ENCODE data around the gene TRIO. TPM values are rescaled to one million over a fixed set of nuclear protein-coding genes. Genes with fewer than 3 reads are reported as not detected.

Gene TRIO
- total and polyA plus RNA-seq, 4 experiments from 2014 or later: 0.09 to 11.5 (median 9.7) TPM; not detected in 1

DNA sequence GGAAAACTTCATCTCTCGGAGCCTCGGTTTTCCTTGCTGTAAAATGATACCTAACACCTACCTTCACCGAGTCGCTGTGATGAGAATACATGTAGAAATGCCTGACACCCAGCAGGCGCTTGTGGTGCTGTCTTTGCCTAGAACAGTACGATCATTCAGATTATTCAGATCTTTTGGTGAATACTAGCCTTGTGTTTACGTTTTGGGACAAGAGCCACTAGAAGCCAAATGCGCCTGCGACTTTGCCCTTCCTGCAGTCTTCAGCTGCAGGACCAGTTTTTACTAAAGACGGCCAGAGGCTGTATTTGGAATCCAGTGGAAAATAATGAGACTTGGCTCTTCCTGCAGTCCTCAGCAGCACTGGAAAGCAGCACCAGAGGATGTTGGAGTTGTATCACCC lies 189.6 kb downstream of the TRIO start:
- Histone ChIP-seq H3K36me3 (ENCODE audit: insufficient read depth, low read length) (no peaks in the 10 kb centered on the region), H3K27ac (ENCODE audit: low read depth, low read length) (no peak overlapping the region), H3K4me3 (ENCODE audit: low read length in 2 of 2) (no peak overlapping the region), H3K9me3 (ENCODE audit: control insufficient read depth in 1 of 2, low read length in 2 of 2) (no peaks in the 10 kb centered on the region), H3K27me3 (ENCODE audit: insufficient read depth, low read length) (no peaks in the 10 kb centered on the region), H3K4me1 (ENCODE audit: insufficient read depth, low read length) (no peaks in the 10 kb centered on the region)
- intact Hi-C loops (cut with micrococcal nuclease): no loop called here
- ChIA-PET POLR2A (ENCODE audit: partially characterized antibody) (no interaction called here), CTCF (ENCODE audit: partially characterized antibody) (no interaction called here)
- Mint-ChIP-seq H3K27ac (no peak overlapping the region), H3K36me3 (no peaks in the 10 kb centered on the region), H3K4me1 (peaks cover 0 to 4% (median 2%) of the 10 kb centered on the region in 4 donors), H3K9me3 (peaks cover 0 to 2% (median 0%) of the 10 kb centered on the region in 8 donors), H3K27me3 (peaks cover 1 to 5% of the 10 kb centered on the region in 2 donors), H3K4me3 (no peak overlapping the region)
- no peak for DNase-seq

DNA sequence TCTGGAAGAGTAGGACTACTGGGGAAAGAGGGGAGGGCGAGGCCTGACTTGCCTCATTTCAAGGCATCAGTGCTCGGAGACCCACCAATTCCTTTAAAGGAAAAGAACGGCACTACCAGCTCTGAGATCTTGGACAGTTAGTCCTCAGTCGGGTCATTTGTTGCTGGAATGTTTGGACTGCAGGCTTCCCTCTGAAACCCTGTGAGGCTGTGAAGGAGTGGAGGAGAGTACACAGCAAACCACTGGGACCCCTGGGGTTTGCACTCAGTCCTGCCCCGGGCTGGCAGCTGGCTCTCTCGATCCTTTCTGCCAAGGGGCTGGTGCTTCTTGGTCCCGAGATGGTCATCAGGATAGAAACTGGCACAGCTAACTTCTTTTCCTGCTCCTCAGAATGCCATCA lies 194.5 kb downstream of the TRIO start:
- Histone ChIP-seq H3K4me3 (ENCODE audit: low read length in 2 of 2) (no peak overlapping the region), H3K9me3 (ENCODE audit: control insufficient read depth in 1 of 2, low read length in 2 of 2) (no peaks in the 10 kb centered on the region), H3K27me3 (ENCODE audit: insufficient read depth, low read length) (no peaks in the 10 kb centered on the region), H3K27ac (ENCODE audit: low read depth, low read length) (no peak overlapping the region), H3K36me3 (ENCODE audit: insufficient read depth, low read length) (no peaks in the 10 kb centered on the region), H3K4me1 (ENCODE audit: insufficient read depth, low read length) (no peaks in the 10 kb centered on the region)
- intact Hi-C loops (cut with micrococcal nuclease): no loop called here
- CTCF ChIA-PET (ENCODE audit: partially characterized antibody): interaction anchor here (0.6 to 1.5 kb wide), 2 partner anchors 249 to 311 kb away, joined by 3 to 6 read pairs; no protein-coding TSS in a partner anchor
- H3K27me3 Mint-ChIP-seq: peaks cover 4 to 6% of the 10 kb centered on the region in 2 donors
- no peak overlapping the region for H3K4me3 Mint-ChIP-seq
- POLR2A ChIA-PET (ENCODE audit: partially characterized antibody): no interaction called here
- H3K27ac Mint-ChIP-seq: no peak overlapping the region
- H3K36me3 Mint-ChIP-seq: no peaks in the 10 kb centered on the region
- H3K4me1 Mint-ChIP-seq: no peaks in the 10 kb centered on the region
- no peak for DNase-seq
- peaks cover 0 to 2% (median 0%) of the 10 kb centered on the region in 8 donors for H3K9me3 Mint-ChIP-seq

DNA sequence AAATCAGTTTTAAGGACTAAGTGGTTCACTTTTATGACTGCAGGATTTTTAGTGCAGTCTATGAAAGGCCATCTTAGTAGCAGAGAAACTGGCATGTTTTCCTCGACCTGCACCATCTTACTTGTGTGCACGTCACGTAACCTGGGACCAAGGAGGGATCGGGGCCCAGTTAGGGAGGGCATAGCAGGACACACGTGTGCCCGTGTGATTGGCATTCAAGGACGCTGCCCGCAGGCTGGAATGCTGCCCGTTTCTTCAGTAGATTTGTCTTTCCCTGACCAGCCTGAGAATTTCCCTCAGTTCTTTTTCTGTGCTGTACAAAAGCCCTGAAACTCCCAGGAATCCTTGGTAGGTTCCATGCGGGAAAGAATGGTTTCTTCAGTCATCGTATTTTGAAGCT lies 196.3 kb downstream of the TRIO start:
- H3K36me3 ChIP-seq (ENCODE audit: insufficient read depth, low read length): no peaks in the 10 kb centered on the region
- H3K27me3 ChIP-seq (ENCODE audit: insufficient read depth, low read length): no peaks in the 10 kb centered on the region
- H3K4me1 ChIP-seq (ENCODE audit: insufficient read depth, low read length): no peaks in the 10 kb centered on the region
- no peak overlapping the region for H3K27ac ChIP-seq (ENCODE audit: low read depth, low read length)
- Mint-ChIP-seq H3K27me3 (peaks cover 4 to 6% of the 10 kb centered on the region in 2 donors), H3K9me3 (peaks cover 0 to 2% (median 0%) of the 10 kb centered on the region in 8 donors), H3K27ac (no peak overlapping the region), H3K4me1 (no peaks in the 10 kb centered on the region), H3K4me3 (no peak overlapping the region), H3K36me3 (no peaks in the 10 kb centered on the region)
- no peak for DNase-seq
- no peak overlapping the region for H3K4me3 ChIP-seq (ENCODE audit: low read length in 2 of 2)
- ChIA-PET CTCF (ENCODE audit: partially characterized antibody) (interaction anchor here (1.2 to 2.8 kb wide), 2 partner anchors 12 to 18 kb away, joined by 3 to 12 read pairs; no protein-coding TSS in a partner anchor), POLR2A (ENCODE audit: partially characterized antibody) (no interaction called here)
- intact Hi-C loops (cut with micrococcal nuclease): no loop called here
- H3K9me3 ChIP-seq (ENCODE audit: control insufficient read depth in 1 of 2, low read length in 2 of 2): no peaks in the 10 kb centered on the region

DNA sequence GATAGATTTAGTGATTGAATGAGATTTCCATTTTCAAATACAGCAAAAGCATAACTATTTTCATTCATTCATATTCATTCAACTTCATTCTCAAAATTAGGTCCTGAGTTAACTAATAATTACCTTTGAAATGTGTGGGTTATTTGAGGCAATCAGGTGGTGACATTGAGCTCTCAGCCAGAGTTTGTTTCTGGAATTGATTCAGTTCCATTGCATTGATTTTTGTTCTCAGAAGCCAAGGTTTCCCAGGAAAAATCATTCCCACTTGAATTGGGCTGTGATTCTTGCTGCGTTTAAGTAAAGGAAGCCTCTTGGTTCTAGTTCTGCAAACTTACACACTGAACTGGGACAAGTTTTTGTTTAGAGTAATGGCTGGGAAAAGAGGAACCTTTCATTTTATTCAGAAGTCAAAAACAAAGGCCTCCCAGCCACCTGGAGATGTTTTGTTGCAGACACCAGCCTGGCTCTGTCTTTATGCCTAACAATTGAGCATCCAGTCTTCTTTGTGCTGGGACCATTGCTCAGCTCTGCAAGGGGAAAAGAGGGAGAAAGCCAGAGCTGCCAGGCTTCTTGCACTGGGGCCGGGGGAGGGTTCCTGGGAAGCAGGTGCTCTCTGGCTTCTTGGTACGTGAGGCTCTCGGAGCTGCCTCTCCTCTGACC lies 198.6 kb downstream of the TRIO start:
- intact Hi-C loops (cut with micrococcal nuclease): no loop called here
- no peaks in the 10 kb centered on the region for H3K36me3 Mint-ChIP-seq
- H3K9me3 Mint-ChIP-seq: no peaks in the 10 kb centered on the region
- no peak overlapping the region for H3K27ac Mint-ChIP-seq
- H3K36me3 ChIP-seq (ENCODE audit: insufficient read depth, low read length): no peaks in the 10 kb centered on the region
- H3K4me3 Mint-ChIP-seq: no peak overlapping the region
- no peak overlapping the region for H3K4me3 ChIP-seq (ENCODE audit: low read length in 2 of 2)
- H3K9me3 ChIP-seq (ENCODE audit: control insufficient read depth in 1 of 2, low read length in 2 of 2): no peaks in the 10 kb centered on the region
- H3K27me3 Mint-ChIP-seq: peaks cover 3% of the 10 kb centered on the region in 2 donors
- no peaks in the 10 kb centered on the region for H3K27me3 ChIP-seq (ENCODE audit: insufficient read depth, low read length)
- no peaks in the 10 kb centered on the region for H3K4me1 Mint-ChIP-seq
- DNase-seq: no peak
- ChIA-PET CTCF (ENCODE audit: partially characterized antibody) (no interaction called here), POLR2A (ENCODE audit: partially characterized antibody) (no interaction called here)
- no peaks in the 10 kb centered on the region for H3K4me1 ChIP-seq (ENCODE audit: insufficient read depth, low read length)
- no peak overlapping the region for H3K27ac ChIP-seq (ENCODE audit: low read depth, low read length)

DNA sequence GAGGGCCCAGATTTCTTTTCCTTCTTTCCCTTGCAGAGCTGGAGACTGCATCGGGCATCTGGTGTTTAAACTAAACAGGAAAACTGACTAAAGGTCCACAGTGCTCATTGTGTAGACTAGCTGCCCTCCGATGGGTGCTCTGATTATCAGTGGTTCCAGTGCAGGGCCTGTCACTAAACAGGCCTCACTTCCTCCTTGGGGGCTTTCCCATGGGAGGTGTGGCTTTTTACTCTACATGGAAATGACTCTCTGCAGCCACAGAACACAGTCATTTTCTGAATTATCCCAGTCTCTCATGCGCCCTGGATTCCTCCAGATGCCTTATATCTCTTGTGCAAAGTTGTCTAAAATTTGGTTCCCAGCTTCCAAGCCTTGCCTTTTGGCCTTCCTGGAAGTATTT lies 199.2 kb downstream of the TRIO start:
- ChIA-PET POLR2A (ENCODE audit: partially characterized antibody) (no interaction called here), CTCF (ENCODE audit: partially characterized antibody) (no interaction called here)
- Histone ChIP-seq H3K36me3 (ENCODE audit: insufficient read depth, low read length) (no peaks in the 10 kb centered on the region), H3K27me3 (ENCODE audit: insufficient read depth, low read length) (no peaks in the 10 kb centered on the region), H3K9me3 (ENCODE audit: control insufficient read depth in 1 of 2, low read length in 2 of 2) (no peaks in the 10 kb centered on the region), H3K4me1 (ENCODE audit: insufficient read depth, low read length) (no peaks in the 10 kb centered on the region), H3K27ac (ENCODE audit: low read depth, low read length) (no peak overlapping the region), H3K4me3 (ENCODE audit: low read length in 2 of 2) (no peak overlapping the region)
- Mint-ChIP-seq H3K36me3 (no peaks in the 10 kb centered on the region), H3K4me3 (no peak overlapping the region), H3K9me3 (no peaks in the 10 kb centered on the region), H3K27me3 (peaks cover 3% of the 10 kb centered on the region in 2 donors), H3K27ac (no peak overlapping the region), H3K4me1 (no peaks in the 10 kb centered on the region)
- intact Hi-C loops (cut with micrococcal nuclease): no loop called here
- DNase-seq: no peak

DNA sequence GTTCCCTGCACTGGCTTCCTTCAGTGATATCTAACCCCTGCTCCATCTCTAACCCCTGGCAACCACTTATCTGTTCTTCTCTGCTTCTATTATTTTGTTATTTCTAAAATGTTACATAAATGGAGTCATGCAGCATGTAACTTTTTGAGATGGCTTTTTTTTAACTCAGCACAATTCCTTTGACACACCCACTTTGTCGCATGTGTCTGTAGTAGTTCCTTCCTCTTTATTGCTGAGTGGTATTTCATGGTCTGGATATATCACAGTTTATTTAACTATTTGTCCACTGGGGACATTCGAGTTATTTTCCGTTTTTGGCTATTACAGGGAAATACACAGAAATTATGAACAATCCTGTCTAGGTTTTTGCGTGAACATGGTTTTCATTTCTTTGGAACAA lies 200.2 kb downstream of the TRIO start:
- no peak for DNase-seq
- H3K4me3 Mint-ChIP-seq: no peak overlapping the region
- CTCF ChIA-PET (ENCODE audit: partially characterized antibody): no interaction called here
- Histone ChIP-seq H3K4me3 (ENCODE audit: low read length in 2 of 2) (no peak overlapping the region), H3K27ac (ENCODE audit: low read depth, low read length) (no peak overlapping the region), H3K27me3 (ENCODE audit: insufficient read depth, low read length) (no peaks in the 10 kb centered on the region), H3K9me3 (ENCODE audit: control insufficient read depth in 1 of 2, low read length in 2 of 2) (no peaks in the 10 kb centered on the region), H3K36me3 (ENCODE audit: insufficient read depth, low read length) (no peaks in the 10 kb centered on the region), H3K4me1 (ENCODE audit: insufficient read depth, low read length) (no peaks in the 10 kb centered on the region)
- H3K27ac Mint-ChIP-seq: no peak overlapping the region
- H3K9me3 Mint-ChIP-seq: no peaks in the 10 kb centered on the region
- peaks cover 2 to 3% of the 10 kb centered on the region in 2 donors for H3K27me3 Mint-ChIP-seq
- POLR2A ChIA-PET (ENCODE audit: partially characterized antibody): no interaction called here
- H3K4me1 Mint-ChIP-seq: no peaks in the 10 kb centered on the region
- no peaks in the 10 kb centered on the region for H3K36me3 Mint-ChIP-seq
- intact Hi-C loops (cut with micrococcal nuclease): no loop called here

DNA sequence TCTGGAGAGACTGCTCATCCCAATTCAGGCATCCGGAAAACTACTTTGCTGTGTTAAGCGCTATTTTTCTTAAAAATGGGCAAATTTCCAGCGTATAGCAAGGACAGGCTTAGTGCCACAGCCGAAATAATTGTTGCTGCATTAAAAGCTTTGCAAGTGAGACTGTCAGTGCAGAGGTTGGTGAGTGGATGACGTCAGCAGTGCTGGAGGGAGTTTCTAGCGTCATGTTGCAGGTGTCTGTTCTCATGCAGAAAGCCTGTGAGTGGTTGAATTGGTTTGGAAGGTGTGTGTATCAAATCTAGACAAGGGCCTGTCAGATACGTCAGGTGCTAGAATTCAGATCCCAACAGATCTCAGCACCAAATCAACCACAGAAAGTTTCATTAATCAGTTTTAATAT lies 204.4 kb downstream of the TRIO start:
- no peak overlapping the region for H3K4me3 Mint-ChIP-seq
- ChIA-PET CTCF (ENCODE audit: partially characterized antibody) (interaction anchor here (1.3 to 4.9 kb wide), 2 partner anchors 14 to 301 kb away, joined by 3 to 22 read pairs; no protein-coding TSS in a partner anchor), POLR2A (ENCODE audit: partially characterized antibody) (no interaction called here)
- Histone ChIP-seq H3K4me3 (ENCODE audit: low read length in 2 of 2) (no peak overlapping the region), H3K9me3 (ENCODE audit: control insufficient read depth in 1 of 2, low read length in 2 of 2) (no peaks in the 10 kb centered on the region), H3K27ac (ENCODE audit: low read depth, low read length) (no peak overlapping the region), H3K27me3 (ENCODE audit: insufficient read depth, low read length) (no peaks in the 10 kb centered on the region), H3K36me3 (ENCODE audit: insufficient read depth, low read length) (no peaks in the 10 kb centered on the region), H3K4me1 (ENCODE audit: insufficient read depth, low read length) (no peaks in the 10 kb centered on the region)
- no peaks in the 10 kb centered on the region for H3K9me3 Mint-ChIP-seq
- no peaks in the 10 kb centered on the region for H3K36me3 Mint-ChIP-seq
- no peak for DNase-seq
- intact Hi-C loops (cut with micrococcal nuclease): no loop called here
- H3K27ac Mint-ChIP-seq: no peak overlapping the region
- no peaks in the 10 kb centered on the region for H3K4me1 Mint-ChIP-seq
- H3K27me3 Mint-ChIP-seq: peaks cover 2% of the 10 kb centered on the region in 2 donors

Measured in CD4-positive, alpha-beta memory T cell (primary cell).